ENCODE measurements around the gene SLC1A4. TPM values are rescaled to one million over a fixed set of nuclear protein-coding genes. Genes with fewer than 3 reads are reported as not detected.

Gene SLC1A4
- polyA plus RNA-seq, 3 donors, result 3.2 to 4.5 (median 4.4) TPM

GRCh38 chr2:64947885-64948284 lies 41.3 kb upstream of the SLC1A4 start:
- H4K20me1 ChIP-seq (ENCODE audit: insufficient read depth, low read length), result no peaks in the 10 kb centered on the region
- no peak overlapping the region for H3K4me3 Mint-ChIP-seq
- no peaks in the 10 kb centered on the region for H3K36me3 ChIP-seq (replicated peaks in 1 of 2; ENCODE audit: control insufficient read depth in 1 of 2, insufficient read depth in 2 of 2, low read length in 2 of 2)
- no peak overlapping the region for H3K4me2 ChIP-seq (replicated peaks; ENCODE audit: extremely low read depth, low read length, poor library complexity, severe bottlenecking)
- H3K4me3 ChIP-seq (replicated peaks in 1 of 3; ENCODE audit: low read depth in 2 of 3, low read length in 3 of 3), result no peak overlapping the region
- H3K9me3 Mint-ChIP-seq, result peaks cover 0 to 2% (median 0%) of the 10 kb centered on the region in 7 donors
- H3K27ac ChIP-seq (ENCODE audit: low read depth in 1 of 2, low read length in 2 of 2), result no peak overlapping the region
- H3K27ac Mint-ChIP-seq, result no peak overlapping the region
- intact Hi-C loops (cut with micrococcal nuclease), result no loop called here
- H3K27me3 Mint-ChIP-seq (ENCODE audit: low read depth in 3 of 3), result peaks cover 0 to 1% (median 0%) of the 10 kb centered on the region in 3 donors
- no peaks in the 10 kb centered on the region for H3K9me3 ChIP-seq (replicated peaks in 1 of 2; ENCODE audit: control insufficient read depth in 1 of 2, insufficient read depth in 1 of 2, low read length in 2 of 2)
- H3K27me3 ChIP-seq (ENCODE audit: control insufficient read depth in 2 of 2, insufficient read depth in 2 of 2, low read length in 2 of 2), result no peaks in the 10 kb centered on the region
- H2AFZ ChIP-seq (ENCODE audit: insufficient read depth, low read depth, low read length, poor library complexity, severe bottlenecking), result no peak overlapping the region
- WGBS (ENCODE audit: insufficient coverage), result 100% methylated on average over 1 of the region's 4 CpGs
- no peaks in the 10 kb centered on the region for H3K36me3 Mint-ChIP-seq
- DNase-seq, result peak in 1 of 3 donors; percentile 38
- H3K9ac ChIP-seq (ENCODE audit: insufficient read depth, low read length, poor library complexity, severe bottlenecking), result no peak overlapping the region
- no peak for TF ChIP-seq CTCF (IDR thresholded peaks at IDR 0.05)
- peaks cover 52 to 60% of the 10 kb centered on the region in 2 donors for H3K4me1 ChIP-seq (ENCODE audit: control insufficient read depth in 1 of 2, insufficient read depth in 2 of 2, low read length in 2 of 2)
- peaks cover 75% of the 10 kb centered on the region for H3K4me1 Mint-ChIP-seq
- peaks cover 6% of the 10 kb centered on the region for H3K79me2 ChIP-seq (ENCODE audit: insufficient read depth, low read length)

- WGBS (ENCODE audit: insufficient coverage), result 45% methylated on average over 4 of the region's 14 CpGs
- Histone ChIP-seq H3K4me1 (ENCODE audit: control insufficient read depth in 1 of 2, insufficient read depth in 2 of 2, low read length in 2 of 2) (peaks cover 29 to 34% of the 10 kb centered on the region in 2 donors), H3K36me3 (replicated peaks in 1 of 2; ENCODE audit: control insufficient read depth in 1 of 2, insufficient read depth in 2 of 2, low read length in 2 of 2) (no peaks in the 10 kb centered on the region), H3K9ac (ENCODE audit: insufficient read depth, low read length, poor library complexity, severe bottlenecking) (no peak overlapping the region), H2AFZ (ENCODE audit: insufficient read depth, low read depth, low read length, poor library complexity, severe bottlenecking) (no peak overlapping the region), H3K4me2 (replicated peaks; ENCODE audit: extremely low read depth, low read length, poor library complexity, severe bottlenecking) (no peak overlapping the region), H3K27ac (ENCODE audit: low read depth in 1 of 2, low read length in 2 of 2) (no peak overlapping the region), H3K9me3 (replicated peaks in 1 of 2; ENCODE audit: control insufficient read depth in 1 of 2, insufficient read depth in 1 of 2, low read length in 2 of 2) (peaks cover 0 to 2% of the 10 kb centered on the region in 2 donors), H3K27me3 (ENCODE audit: control insufficient read depth in 2 of 2, insufficient read depth in 2 of 2, low read length in 2 of 2) (no peaks in the 10 kb centered on the region), H4K20me1 (ENCODE audit: insufficient read depth, low read length) (no peaks in the 10 kb centered on the region), H3K4me3 (replicated peaks in 1 of 3; ENCODE audit: low read depth in 2 of 3, low read length in 3 of 3) (no peak overlapping the region), H3K79me2 (ENCODE audit: insufficient read depth, low read length) (no peaks in the 10 kb centered on the region)
- Mint-ChIP-seq H3K4me1 (peaks cover 49% of the 10 kb centered on the region), H3K36me3 (no peaks in the 10 kb centered on the region), H3K27me3 (ENCODE audit: low read depth in 3 of 3) (peaks cover 0 to 1% (median 1%) of the 10 kb centered on the region in 3 donors), H3K27ac (peak overlapping the region in 2 of 7 donors; percentile 12 to 62), H3K4me3 (no peak overlapping the region), H3K9me3 (peaks cover 0 to 3% (median 2%) of the 10 kb centered on the region in 7 donors)
- TF ChIP-seq CTCF (IDR thresholded peaks at IDR 0.05), result no peak
- intact Hi-C loops (cut with micrococcal nuclease), result no loop called here
- no peak for DNase-seq
Observed at GRCh38 chr2:64950226-64951160, 38.7 kb upstream of the SLC1A4 start.
